Activated CD4-positive, alpha-beta memory T cell treated with anti-CD3 and anti-CD28 coated beads, Interleukin-2, amount 10 ng/mL, durations not matched to agents 7 days and 5 days (primary cell): ENCODE results near the gene OR52E5. TPM values are rescaled to one million over a fixed set of nuclear protein-coding genes. Genes with fewer than 3 reads are reported as not detected.

Source experiments
- CTCF ChIA-PET: fragments of 350-600 bp; sonication (Branson Sonifier 250); formaldehyde crosslinking; loops from one replicate; lab custom pipeline; 2021; ENCODE audit warnings: antibody characterized with exemption, inconsistent platforms; lab: Charles Lee
- POLR2A ChIA-PET: fragments of 350-600 bp; sonication (Branson Sonifier 250); formaldehyde crosslinking; loops from one replicate; lab custom pipeline; 2021; ENCODE audit warnings: antibody characterized with exemption; lab: Charles Lee
- DNase-seq: peaks from one replicate; pipeline ENCODE4 v3.0.0-alpha.2; 2020
- H3K27ac Mint-ChIP-seq: one replicate; pipeline ENCODE4 v1.8.0; 2021; ENCODE audit warnings: mild to moderate bottlenecking, mixed read lengths
- H3K27me3 Mint-ChIP-seq: one replicate; pipeline ENCODE4 v1.8.0; 2021; ENCODE audit warnings: mixed read lengths
- H3K36me3 Mint-ChIP-seq: one replicate; pipeline ENCODE4 v1.8.0; 2021; ENCODE audit warnings: low read depth, mixed read lengths
- H3K4me1 Mint-ChIP-seq: one replicate; pipeline ENCODE4 v1.8.0; 2021; ENCODE audit warnings: mixed read lengths
- H3K4me3 Mint-ChIP-seq: one replicate; pipeline ENCODE4 v1.8.0; 2021; ENCODE audit warnings: mild to moderate bottlenecking, mixed read lengths
- H3K9me3 Mint-ChIP-seq: one replicate; pipeline ENCODE4 v1.8.0; 2021; ENCODE audit warnings: mixed read lengths
- total RNA-seq, 2 experiments: library from RNA; stranded (reverse); gene quantifications; one replicate each; pipeline ENCODE4 v1.2.3, GENCODE V29; 2021

The OR52E5 gene
- total RNA-seq, 2 experiments from 2014 or later = not detected

DNA sequence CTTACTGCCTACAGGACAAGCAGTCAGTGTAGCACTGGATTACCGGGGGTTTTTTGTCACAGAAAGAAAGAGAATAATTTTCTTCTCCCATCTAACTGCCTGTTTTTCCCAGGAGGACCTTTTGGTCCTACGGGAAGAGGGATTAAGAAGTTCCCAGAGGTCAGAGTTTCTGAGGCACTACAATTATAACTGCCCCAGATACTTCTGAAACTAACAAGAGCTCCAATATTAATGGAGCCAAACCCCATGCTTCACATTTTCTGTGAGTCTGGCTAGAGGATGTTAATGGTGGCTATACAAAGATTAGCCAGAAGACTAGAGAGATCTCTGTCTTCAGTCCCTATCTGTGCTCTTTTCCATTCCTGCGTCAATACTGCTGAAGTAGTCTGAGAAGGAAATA lies 48.9 kb downstream of the OR52E5 start, which contains the start of gene OR56A3:
OR56A3 (plus strand) TSS at position 301 of the 400 bp plus-strand sequence. CDS start 5,096 bp downstream, outside the sequence.
- no peak within 1 kb of the TSS for H3K4me3 Mint-ChIP-seq
- POLR2A ChIA-PET = no interaction called here
- CTCF ChIA-PET = no interaction called here
- H3K27me3 Mint-ChIP-seq = peaks cover 1% of the 10 kb centered on the region
- no peaks in the 10 kb centered on the region for H3K4me1 Mint-ChIP-seq
- H3K36me3 Mint-ChIP-seq = no peaks in the 10 kb centered on the region
- no peak for DNase-seq
- H3K9me3 Mint-ChIP-seq = peaks cover 5% of the 10 kb centered on the region
- no peak within 1 kb of the TSS for H3K27ac Mint-ChIP-seq

Other genes starting within 250 kb of the OR52E5 start
- 10 to 100 TPM; 33.5 to 33.9 TPM for gene TRIM5, start 208.1 kb upstream of the OR52E5 start, total RNA-seq
- gene TRIM22, start 203.4 kb upstream of the OR52E5 start, total RNA-seq = 100 to 1,000 TPM; 213 to 221 TPM
- gene OR56B1, start 156.8 kb upstream of the OR52E5 start, total RNA-seq = under 1 TPM; 0.30 to 0.50 TPM
- gene OR52N4, start 139.0 kb upstream of the OR52E5 start, total RNA-seq = 1 to 10 TPM; 1.5 to 1.9 TPM
- gene OR52N5, start 109.9 kb upstream of the OR52E5 start, total RNA-seq = not detected
- not detected for gene OR52N1, start 101.9 kb upstream of the OR52E5 start, total RNA-seq
- gene OR52N2, start 84.3 kb upstream of the OR52E5 start, total RNA-seq = not detected
- not detected for gene OR52E6, start 51.3 kb upstream of the OR52E5 start, total RNA-seq
- not detected for gene OR52E8, start 35.5 kb upstream of the OR52E5 start, total RNA-seq
- gene OR52E4, start 12.6 kb upstream of the OR52E5 start, total RNA-seq = not detected
- gene OR56A3, start 49.0 kb downstream of the OR52E5 start, total RNA-seq = not detected
- not detected for gene OR56A5, start 75.3 kb downstream of the OR52E5 start, total RNA-seq
- gene OR52L1, start 93.8 kb downstream of the OR52E5 start, total RNA-seq = not detected
- under 1 TPM in 1 of 2 experiments, not detected in 1; 0.05 TPM for gene OR56A4, start 113.7 kb downstream of the OR52E5 start, total RNA-seq
- gene OR56A1, start 137.6 kb downstream of the OR52E5 start, total RNA-seq = not detected
- gene OR56B4, start 214.5 kb downstream of the OR52E5 start, total RNA-seq = not detected